ENCODE results near the gene GUCY1B1.
A peak's percentile ranks its signal among the peaks of the same experiment; 100 is the strongest.
"Not testable (repeated sequence)": the region's sequence is repeated elsewhere in the genome, so short reads cannot be mapped to it uniquely, and the experiment has no call there.

Gene GUCY1B1

DNA sequence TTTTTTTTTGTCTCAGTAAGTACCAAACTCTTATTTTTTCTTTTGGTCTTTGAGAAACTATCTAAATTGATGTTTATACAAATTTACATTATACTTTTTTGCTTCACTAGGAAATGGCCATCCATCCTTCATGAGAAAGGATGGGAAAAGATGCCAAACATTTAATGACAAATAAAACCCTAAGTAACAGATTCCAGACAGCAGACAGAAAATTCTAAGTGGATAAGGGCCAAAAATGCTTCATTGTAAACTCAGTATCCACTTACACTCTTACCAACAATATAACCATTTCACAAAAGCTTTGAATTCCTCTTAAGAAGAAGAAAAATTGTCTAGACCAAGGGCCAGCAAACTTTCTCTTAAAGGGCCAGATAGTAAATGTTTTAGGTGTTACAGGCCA is 3.5 kb downstream of the GUCY1B1 start:
- DNase-seq, result no peak

DNA sequence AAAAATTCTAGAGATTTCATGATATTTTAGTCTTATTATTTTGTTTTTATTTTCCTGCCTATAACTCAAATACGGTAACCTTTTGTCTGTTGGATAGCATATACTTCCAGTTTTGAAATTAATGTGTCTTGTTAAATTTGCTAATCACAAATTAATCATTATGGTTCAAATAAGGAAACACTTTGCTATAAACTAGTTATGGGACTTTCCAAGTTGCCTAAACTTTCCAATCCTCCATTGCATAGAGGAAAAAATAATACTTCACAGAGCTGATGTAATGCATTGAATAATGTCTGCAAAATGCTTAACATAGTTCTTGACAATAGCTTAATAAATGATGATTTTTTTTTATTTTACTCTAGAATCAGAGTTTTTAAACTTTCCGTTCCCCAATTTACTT is 4.7 kb downstream of the GUCY1B1 start:
- no peak for DNase-seq

DNA sequence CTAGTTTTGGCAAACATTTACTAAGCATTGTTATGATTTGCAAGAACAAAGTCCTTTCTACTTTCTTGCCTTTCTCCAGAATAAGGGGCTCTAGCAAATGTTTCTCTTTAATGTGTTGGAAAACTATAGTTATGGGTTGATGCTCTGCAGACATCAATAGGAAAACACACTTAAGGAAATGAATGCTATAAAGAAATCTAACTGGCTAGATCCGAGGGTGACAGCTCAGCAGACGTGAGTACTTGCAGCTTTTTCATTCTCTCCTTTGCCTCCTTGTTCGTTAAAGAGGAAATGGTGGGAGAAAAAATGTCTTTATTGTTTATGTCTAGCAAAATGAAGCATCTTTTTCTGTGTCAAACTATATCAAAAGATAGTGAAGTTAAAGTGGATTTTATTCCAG is 6.3 kb downstream of the GUCY1B1 start:
- no peak for DNase-seq

DNA sequence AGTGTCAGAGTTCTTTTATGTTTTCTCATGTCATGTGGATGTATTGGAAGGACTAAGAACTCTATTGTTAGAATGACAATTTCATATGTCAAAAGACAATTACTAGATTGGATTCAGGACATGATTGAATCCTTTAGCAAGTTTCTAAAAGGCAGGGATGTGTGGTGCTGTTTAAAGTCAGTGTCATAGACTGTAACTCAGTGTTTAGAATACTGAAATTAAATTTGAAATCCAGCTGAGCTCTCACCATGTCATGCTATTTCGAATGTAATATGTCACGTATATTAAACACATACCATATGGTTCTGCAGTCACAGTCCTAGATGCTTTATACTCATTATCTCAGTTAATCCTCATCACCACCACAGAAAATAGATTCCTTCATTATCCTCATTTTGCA is 7.8 kb downstream of the GUCY1B1 start:
- no peak for DNase-seq

DNA sequence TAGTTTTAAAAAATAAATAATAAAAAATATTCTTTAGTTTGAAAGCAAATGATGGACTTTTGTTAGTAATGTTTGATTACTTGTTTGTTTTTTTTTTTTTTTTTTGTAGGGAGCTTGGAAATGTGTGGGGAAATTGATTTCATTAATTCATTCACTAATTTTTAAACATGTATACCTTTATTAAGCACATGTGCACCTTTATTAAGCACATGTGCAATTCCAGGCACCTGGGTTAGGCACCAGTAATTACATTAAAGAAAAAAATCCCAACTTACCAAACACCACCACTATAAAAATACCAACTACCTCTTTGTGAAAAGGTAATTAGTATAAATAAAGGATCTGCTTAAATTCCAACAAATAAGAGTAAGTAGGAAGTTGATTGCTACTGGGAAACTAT is 9.5 kb downstream of the GUCY1B1 start:
- DNase-seq, result no peak

DNA sequence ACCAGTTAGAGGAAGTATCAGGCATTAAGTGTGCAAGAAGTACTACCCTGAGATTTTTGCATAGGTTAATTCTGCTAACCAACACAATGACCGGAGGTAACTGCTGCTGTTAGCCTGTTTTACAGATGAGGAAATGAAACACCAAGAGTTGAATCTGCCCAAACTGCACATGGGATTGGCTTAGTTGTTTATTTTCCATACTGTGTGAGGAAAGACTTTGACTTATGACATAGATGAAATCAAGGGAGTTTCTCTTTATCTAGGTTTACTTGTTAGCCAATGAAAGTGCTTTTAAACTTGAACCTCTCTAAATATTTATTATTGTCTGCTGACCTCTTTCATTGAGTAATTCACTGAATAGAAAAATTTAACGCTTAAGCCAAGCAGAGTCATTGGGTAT is 10.3 kb downstream of the GUCY1B1 start:
- no peak for DNase-seq

DNA sequence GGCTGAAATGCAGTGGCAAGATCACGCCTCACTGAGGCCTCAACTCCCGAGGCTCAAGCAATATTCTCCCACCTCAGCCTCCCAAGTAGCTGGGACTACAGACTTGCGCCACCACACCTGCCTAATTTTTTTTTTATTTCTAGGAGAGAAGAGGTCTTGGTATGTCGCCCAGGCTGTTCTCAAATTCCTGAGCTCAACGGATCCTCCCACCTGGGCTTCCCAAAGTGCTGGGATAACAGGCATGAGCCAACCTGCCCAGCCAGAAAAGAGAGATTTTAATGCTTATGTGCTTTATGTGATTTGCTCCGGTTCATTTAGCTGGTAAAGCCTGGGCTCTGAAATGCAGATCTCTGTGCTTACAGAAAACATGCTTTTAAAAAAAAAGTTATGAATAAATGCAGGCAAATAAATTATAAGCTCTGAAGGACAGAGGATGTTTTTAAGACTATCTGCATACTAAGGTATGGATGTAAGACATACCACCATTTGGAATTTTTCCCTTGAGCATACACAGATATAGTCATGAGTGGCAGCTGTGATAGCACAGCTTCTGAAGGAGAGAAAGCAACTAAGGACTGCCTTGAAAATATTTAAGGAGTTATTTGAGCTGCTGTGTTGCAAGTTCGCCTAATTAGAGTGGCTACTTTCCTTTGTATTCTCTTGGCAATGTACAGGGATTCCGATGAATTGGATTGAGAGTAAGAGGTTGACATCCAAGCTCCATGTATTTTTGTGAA is 13.8 kb downstream of the GUCY1B1 start:
- DNase-seq, result no peak

DNA sequence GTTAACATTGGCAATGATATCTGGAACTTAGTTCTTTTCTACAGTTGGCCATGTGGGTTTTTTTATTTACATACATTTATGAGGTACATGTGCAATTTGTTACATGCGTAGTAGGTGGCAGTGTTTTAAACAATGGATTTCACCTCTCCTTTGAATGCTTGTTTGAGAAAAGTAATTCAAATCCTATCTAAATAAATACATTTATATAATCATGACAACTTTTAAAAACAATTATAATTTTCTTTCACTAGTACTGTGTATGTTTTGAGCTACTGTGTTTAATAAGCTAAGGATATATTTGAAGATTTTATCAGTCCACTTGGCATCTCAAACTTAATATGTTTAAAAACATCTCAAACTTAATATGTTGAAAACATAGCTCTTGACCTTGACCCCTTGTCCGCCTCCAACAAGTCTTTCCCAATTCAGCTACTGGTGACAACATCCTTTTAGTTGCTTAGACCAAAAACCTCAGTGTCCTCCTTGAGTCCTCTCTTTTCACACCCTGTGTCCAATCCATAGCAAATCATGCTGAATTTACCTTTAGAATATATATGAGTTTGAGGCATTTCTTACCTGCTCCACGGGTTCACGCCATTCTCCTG is 14.5 kb downstream of the GUCY1B1 start:
- no peak for DNase-seq

DNA sequence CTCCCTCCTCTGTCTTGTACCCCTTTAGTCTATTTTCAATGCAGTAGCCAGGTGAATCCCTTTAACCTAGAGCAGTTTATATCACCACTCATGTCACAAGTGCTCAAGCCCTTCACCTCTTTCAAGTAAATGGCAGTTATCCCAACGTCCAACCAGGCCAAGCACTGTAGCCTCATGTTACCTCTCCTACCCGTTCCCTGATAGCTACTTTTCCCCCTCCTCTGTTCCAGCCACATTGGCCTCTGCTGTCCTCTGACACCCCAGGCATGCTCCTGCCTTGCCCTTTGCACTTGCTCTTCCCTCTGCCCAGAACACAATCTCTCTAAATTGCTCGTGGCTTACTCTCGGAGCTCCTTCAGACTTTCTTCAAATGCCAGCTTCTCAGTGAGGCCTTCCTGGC is 15.2 kb downstream of the GUCY1B1 start:
- no peak for DNase-seq

DNA sequence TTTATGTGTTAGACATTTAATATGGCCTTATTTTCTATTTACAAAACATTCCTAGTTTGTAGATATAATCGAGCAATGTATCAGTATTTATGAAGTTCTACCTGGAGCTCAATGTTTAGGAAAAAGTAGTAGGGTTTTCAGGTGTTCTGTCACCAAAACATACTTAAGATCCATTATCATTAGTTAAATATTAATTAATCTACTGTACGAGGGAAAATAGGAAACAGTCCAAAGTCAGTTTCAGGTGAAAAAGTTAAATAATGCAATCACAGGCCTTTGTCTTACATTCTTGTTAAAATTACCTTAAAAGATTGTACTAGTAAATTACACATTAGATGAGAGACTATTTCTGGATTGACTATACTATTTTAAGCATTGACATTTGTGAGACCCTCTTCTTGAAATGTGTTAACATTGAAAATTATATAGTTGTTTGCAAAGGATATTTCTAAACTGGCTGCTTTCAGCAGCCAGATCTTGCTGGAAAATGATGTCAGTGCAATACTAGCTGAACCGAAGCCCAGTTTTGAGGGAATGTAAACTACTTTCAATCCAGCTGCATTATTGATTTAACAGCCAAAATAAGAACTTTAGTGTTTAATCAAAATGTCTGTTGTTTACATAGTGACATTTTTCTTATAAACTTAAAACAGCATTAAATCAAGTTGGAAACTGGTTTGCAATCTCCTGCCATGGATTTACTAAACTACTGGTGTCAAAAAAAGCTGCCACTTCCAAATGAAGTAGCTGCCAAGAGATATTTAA is 19.3 kb downstream of the GUCY1B1 start:
- DNase-seq, result no peak

DNA sequence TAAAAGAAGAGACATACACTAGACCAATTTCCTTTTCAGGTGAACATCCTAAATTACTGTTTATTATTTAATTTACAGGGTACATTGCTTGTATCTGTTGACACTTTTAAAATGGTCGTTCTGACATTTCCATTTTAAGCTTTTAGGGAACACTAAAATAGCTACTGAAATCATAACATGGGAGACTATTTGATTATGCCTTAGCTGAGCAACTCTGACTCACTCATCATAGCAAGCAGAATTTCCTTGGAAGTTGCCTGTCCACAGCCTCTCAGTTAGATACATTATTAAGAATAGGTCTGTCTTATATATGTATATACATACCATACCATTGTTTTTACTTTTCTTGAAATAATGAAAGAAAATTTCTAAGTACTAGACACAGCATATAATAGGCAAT is 22.0 kb downstream of the GUCY1B1 start:
- no peak for DNase-seq

DNA sequence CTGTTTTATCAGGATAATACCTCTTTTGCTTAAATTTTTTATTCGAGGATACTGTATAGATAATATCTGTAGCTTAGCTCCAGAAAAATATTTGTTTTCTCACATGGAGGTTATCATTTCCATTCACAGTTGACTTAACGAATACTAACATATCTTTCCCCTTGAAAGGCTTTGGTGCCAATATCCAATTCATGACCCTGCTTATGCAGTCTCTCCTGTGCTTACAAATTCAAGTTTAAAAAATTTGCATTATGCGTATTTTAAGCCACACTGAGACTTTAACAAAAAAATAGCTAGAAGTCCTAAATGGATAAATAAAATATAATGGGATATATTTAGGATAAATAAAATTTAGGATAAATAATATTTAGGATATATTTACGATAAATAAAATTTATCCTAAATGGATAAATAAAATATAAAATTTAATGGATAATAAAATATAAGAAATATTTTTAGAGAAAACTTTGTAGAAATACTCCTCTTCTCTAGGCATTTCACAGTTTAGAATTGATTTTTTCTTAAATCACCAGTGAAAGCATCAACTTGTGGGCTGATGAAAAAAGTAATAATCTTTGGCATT is 22.5 kb downstream of the GUCY1B1 start:
- no peak for DNase-seq

DNA sequence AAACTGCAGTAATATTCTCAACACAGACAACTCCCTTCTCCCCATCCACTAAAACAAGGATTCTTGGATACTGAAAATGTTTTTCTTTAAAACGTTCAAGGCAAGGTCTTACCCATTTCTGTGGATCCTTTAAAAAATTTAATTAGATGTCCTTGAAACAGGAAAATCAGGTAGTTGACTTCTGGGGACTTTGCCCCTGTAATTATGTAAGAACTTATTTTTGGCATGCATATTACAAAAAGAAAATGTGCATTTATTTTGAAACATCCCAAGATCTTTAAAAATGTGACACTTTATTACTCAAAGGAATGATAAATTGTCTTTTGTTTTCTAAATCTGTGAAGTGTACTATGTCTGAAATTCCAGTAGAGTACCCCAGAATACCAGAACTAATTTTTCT is 25.8 kb downstream of the GUCY1B1 start:
- DNase-seq, result no peak

DNA sequence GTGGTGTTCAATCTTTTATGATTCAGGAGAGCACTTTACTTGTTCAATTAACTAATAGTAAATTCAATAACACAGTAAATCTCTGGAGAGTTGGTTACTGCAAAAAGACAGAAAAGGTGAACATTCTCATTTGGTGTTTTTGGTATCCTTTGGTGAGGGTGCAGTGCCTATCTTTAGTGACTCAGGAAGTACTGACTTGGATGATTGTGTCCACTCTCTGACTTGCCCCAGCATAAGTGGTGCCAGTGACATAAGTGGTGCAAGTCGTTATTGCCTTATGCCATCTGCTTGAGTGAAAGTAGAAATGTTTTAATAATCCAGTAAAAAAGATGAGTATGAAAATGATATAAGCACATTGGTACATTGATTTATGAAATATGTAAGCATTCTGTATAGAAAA is 27.0 kb downstream of the GUCY1B1 start:
- no peak for DNase-seq

DNA sequence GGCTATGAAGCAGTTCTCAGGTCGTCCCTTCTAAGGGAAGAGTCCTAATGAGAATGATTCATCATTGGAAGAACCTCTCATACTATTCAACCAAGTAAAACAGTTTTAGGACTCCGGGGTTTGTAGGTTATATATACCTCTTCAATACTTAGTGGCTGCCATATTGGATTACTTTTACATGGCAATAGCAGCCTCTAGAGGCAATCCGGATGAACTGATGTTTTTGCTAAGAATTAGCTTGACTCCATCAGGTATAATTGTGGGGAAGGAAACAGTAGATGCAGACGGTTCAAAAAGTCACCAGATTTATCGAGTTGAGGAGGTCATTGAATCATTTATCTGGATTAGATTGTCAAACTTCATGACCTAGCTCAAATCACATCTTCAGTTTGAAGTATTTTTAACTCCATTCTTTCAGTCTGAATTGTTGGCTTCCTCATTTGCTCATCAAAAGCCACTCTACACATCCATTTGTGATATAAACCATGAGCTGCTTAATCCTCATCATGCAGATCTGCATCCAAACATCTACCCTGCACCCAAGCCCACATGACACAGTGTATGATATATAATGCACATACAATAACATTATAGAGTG is 28.4 kb downstream of the GUCY1B1 start:
- DNase-seq, result peak; percentile 12

DNA sequence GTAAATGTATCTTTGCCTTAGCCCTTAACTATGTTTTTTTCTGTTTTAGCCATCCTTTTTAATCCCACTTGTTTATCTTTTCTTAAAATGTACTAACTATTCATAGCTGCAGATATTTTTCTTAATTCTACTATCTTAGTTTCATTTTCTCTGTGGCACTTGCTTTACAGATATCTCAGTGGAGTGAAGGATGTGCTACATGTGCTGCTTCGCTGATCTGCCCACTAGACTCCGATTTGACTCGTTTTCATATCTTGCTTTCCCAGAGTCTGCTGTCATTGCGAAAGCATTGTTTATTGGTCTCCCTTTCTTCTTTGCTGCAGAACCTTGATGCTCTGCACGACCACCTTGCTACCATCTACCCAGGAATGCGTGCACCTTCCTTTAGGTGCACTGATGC is 30.6 kb downstream of the GUCY1B1 start:
- no peak for DNase-seq

DNA sequence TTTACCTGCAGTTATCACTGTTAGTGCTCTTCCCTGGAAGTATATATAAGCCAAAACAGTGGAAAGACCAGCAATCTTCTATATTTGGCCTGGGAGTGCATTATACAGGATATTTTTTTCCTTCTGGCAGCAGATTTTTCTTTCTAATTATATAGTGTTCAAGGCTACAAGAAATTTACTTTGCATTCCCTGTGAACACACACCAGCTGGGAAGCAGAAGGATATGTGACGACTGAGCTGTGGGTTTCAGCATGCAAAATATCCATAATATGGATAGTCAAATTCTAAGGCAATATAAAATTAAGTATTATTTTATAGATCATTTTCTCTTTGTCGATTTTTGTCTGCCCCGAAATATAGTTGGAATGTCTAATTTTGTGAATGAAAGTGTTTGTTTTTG is 31.2 kb downstream of the GUCY1B1 start:
- DNase-seq, result no peak

DNA sequence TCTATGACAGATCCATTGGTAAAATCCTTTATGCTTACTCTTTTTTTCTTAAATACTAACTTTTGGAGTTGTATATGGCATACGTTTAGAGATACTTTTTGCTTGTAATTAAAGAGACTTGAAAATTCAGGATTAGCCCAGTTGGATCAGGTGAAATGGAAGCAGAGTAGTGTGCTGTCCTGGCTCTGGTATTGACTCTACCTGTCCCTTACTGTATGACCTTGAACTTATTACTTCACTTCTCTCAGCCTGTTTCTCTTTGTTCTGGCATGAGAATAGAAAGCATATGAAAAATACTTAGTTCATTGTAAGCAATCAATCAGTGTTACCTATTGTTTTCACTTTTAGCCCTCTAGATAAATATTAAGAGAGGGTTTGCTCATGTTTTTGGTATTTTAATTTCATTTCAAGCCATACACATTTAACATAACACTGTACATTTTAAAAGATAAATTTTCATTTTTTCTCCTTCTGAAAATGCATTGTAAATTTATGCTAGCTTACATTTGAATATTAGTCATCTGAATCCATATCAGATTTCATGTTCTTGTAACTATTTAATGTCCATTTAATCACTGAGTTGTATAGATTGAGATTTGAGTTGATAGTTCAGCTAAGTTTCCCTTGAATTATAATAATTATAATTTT is 35.9 kb downstream of the GUCY1B1 start:
- DNase-seq, result no peak

DNA sequence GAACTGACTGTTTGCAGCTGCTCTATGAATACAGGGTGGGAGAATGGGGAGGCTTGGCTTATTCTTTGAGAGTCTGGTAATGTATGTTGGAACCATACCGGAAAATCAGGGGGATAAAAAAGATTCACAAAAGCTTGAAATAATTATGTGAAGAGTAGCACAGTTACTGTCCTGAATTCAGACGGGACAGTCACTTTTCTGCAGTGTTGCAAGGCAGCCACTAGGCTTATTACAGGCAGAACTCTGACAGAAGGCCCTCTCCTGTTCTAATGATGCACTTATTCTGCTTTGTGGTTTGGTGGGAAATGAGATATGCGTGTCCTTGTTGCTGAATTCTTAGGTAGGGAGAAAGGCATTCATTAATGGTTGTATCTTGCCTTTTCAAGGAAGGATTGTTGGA is 37.2 kb downstream of the GUCY1B1 start:
- no peak for DNase-seq

DNA sequence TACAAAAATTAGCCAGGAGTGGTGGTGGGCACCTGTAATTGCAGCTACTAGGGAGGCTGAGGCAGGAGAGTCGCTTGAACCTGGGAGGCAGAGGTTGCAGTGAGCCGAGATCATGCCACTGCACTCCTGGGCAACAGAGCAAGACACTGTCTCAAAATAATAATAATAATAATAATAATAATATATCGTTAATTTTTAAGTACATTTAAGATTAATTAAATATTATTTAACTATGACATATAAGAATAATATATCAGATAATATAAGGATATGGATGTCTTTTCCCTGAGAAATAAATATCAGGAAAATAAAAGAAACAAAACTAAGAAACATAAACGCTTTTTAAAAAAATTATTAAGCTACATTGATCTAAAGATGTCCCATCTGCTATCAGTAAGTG is 38.8 kb downstream of the GUCY1B1 start:
- not testable (repeated sequence) for DNase-seq

DNA sequence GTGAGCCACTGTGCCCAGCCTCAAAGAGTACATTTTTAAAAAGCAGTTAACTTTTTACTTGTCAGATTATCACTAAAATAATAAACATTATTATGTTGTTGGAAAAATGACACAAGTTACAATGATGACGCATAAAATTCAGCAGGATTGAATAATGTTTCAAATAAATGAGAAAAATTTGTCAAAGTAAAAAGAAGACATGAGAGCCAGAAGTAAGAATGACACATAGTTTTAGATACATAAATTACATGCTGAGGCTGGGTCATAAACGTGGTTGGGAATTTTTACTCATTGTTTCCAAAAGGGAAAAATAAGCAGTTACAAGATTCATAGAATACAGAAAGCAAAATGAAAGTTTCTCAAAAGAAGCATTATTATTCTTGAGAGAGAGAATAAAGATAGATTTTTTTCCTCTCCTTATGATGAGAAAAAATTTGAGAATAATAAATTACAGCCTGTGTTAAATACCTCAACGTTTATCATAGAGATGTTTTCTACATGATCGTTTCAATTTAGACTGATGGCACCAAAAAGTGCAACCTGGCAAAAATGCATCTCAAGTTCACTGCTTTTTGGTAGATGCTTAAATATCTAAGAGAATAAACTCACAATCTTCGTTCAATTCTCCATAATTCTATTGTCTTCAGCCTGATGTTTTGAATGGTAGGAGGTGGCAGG is 40.4 kb downstream of the GUCY1B1 start:
- DNase-seq, result no peak

DNA sequence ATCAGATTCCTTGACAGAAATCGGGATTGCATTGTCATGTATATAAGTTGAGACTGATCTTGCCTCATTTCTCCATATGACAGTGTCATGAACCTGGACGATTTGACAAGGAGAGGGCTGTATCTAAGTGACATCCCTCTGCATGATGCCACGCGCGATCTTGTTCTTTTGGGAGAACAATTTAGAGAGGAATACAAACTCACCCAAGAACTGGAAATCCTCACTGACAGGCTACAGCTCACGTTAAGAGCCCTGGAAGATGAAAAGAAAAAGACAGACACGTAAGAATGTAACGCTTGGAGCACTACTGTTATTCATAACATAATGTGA is 40.9 kb downstream of the GUCY1B1 start:
- no peak for DNase-seq
